ENCODE data around the gene ZP2.

Gene ZP2

DNA sequence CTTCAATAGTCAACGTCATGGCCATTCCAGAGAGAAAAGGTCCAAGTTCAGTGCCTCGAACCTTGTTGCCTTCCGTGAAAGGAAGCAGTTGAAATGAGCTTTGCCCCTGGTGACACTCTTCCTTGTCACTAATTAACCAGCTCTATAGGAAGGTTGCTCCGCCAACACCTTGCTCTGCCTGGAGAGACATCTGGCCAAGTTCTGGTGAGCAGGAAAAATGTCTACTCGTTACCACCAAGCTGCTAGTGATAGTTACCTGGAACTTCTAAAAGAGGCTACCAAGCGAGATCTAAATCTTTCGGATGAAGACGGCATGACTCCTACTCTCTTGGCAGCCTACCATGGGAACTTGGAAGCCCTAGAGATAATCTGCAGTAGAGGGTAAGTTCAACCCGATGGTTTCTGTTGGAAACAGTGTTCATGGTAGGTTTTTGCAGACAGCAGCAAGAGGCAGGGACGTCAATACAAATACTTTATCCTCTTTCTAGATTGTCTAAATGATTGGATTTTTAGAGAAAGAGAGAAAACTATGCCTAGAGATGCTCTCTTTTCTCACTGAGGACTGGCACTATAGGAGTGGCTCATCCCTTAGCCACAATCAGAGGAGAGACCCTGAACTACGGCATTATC lies 22.3 kb upstream of the ZP2 start, which contains the start of gene ANKS4B:
Gene ANKS4B (plus strand): TSS at position 179 of the 630 bp plus-strand sequence. CDS start 39 bp downstream, at position 218.
- H3K36me3 ChIP-seq: no peaks in the 10 kb centered on the region
- TF ChIP-seq, protein P1, sequence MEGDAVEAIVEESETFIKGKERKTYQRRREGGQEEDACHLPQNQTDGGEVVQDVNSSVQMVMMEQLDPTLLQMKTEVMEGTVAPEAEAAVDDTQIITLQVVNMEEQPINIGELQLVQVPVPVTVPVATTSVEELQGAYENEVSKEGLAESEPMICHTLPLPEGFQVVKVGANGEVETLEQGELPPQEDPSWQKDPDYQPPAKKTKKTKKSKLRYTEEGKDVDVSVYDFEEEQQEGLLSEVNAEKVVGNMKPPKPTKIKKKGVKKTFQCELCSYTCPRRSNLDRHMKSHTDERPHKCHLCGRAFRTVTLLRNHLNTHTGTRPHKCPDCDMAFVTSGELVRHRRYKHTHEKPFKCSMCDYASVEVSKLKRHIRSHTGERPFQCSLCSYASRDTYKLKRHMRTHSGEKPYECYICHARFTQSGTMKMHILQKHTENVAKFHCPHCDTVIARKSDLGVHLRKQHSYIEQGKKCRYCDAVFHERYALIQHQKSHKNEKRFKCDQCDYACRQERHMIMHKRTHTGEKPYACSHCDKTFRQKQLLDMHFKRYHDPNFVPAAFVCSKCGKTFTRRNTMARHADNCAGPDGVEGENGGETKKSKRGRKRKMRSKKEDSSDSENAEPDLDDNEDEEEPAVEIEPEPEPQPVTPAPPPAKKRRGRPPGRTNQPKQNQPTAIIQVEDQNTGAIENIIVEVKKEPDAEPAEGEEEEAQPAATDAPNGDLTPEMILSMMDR (IDR thresholded peaks at IDR 0.05; ENCODE audit: low read depth, low read length): no peak
- no peak within 1 kb of the TSS for H3K27ac ChIP-seq
- DNase-seq: no peak
- no peaks in the 10 kb centered on the region for H3K27me3 ChIP-seq (ENCODE audit: insufficient read depth, low read depth, severe bottlenecking)
- no peaks in the 10 kb centered on the region for H3K9me3 ChIP-seq (ENCODE audit: severe bottlenecking)
- H3K4me3 ChIP-seq (ENCODE audit: low read depth, low read length): no peak within 1 kb of the TSS

DNA sequence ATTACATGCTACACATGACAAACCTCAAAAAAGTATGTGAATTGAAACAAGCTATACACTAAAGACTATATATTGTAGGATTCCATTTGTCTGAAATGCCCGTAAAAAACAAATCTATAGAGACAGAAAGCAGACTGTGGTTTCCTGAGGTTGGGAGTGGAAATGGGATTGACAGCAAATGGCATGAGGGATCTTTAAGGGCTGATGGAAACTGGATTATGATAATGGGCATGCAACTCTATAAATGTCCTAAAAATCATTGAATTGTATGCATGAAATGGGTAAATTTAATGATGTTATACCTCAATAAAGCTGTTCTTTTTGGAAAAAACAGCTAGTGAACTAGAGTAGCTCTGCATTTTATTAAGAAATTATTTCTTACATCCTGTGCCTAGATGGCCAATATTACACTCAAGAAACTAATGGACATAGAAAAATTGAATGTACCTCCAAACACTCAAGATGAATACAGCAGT lies 21.7 kb upstream of the ZP2 start:
- no peak for DNase-seq
- H3K4me3 ChIP-seq (ENCODE audit: low read depth, low read length): no peak overlapping the region
- no peaks in the 10 kb centered on the region for H3K36me3 ChIP-seq
- no peak overlapping the region for H3K27ac ChIP-seq
- TF ChIP-seq, protein P1 (IDR thresholded peaks at IDR 0.05; ENCODE audit: low read depth, low read length): no peak
- H3K27me3 ChIP-seq (ENCODE audit: insufficient read depth, low read depth, severe bottlenecking): no peaks in the 10 kb centered on the region
- no peaks in the 10 kb centered on the region for H3K9me3 ChIP-seq (ENCODE audit: severe bottlenecking)

GRCh38 chr16:21228361-21228872 lies 17.0 kb upstream of the ZP2 start:
- no peak overlapping the region for H3K27ac ChIP-seq
- H3K36me3 ChIP-seq: no peaks in the 10 kb centered on the region
- no peak overlapping the region for H3K4me3 ChIP-seq (ENCODE audit: low read depth, low read length)
- H3K27me3 ChIP-seq (ENCODE audit: insufficient read depth, low read depth, severe bottlenecking): no peaks in the 10 kb centered on the region
- DNase-seq: no peak
- TF ChIP-seq, protein P1 (IDR thresholded peaks at IDR 0.05; ENCODE audit: low read depth, low read length): no peak
- no peaks in the 10 kb centered on the region for H3K9me3 ChIP-seq (ENCODE audit: severe bottlenecking)

- Histone ChIP-seq H3K4me3 (ENCODE audit: low read depth, low read length) (no peak overlapping the region), H3K9me3 (ENCODE audit: severe bottlenecking) (no peaks in the 10 kb centered on the region), H3K36me3 (no peaks in the 10 kb centered on the region), H3K27me3 (ENCODE audit: insufficient read depth, low read depth, severe bottlenecking) (no peaks in the 10 kb centered on the region), H3K27ac (no peak overlapping the region)
- DNase-seq: no peak
- TF ChIP-seq, protein P1 (IDR thresholded peaks at IDR 0.05; ENCODE audit: low read depth, low read length): no peak
These were observed 16.5 kb upstream of the ZP2 start for GRCh38 chr16:21227866-21228265.

- DNase-seq: no peak
- Histone ChIP-seq H3K9me3 (ENCODE audit: severe bottlenecking) (no peaks in the 10 kb centered on the region), H3K27ac (no peak overlapping the region), H3K4me3 (ENCODE audit: low read depth, low read length) (no peak overlapping the region), H3K36me3 (no peaks in the 10 kb centered on the region), H3K27me3 (ENCODE audit: insufficient read depth, low read depth, severe bottlenecking) (no peaks in the 10 kb centered on the region)
- TF ChIP-seq, protein P1 (IDR thresholded peaks at IDR 0.05; ENCODE audit: low read depth, low read length): no peak
These were observed 15.4 kb upstream of the ZP2 start for GRCh38 chr16:21226749-21227148.
